Right ventricle myocardium superior (tissue), 1 donor: ENCODE measurements around the gene TGFBRAP1. TPM values are rescaled to one million over a fixed set of nuclear protein-coding genes. Genes with fewer than 3 reads are reported as not detected.

ENCODE experiments used
- ATAC-seq: fragments of 200-7000 bp; cut with Tn5 transposase; one replicate; pipeline ENCODE4 v1.9.1; 2020; ENCODE audit warnings: mild to moderate bottlenecking; ENCODE audit not compliant: poor library complexity
- DNase-seq: peaks from one replicate; pipeline ENCODE4 v3.0.0-alpha.2; 2020
- intact Hi-C: fragments of 100-400 bp; cut with DNase I; formaldehyde crosslinking; loops from one replicate; pipeline ENCODE4 v1.11.2; 2022
- long read RNA-seq: library from polyadenylated mRNA; unstranded; transcript quantifications from one replicate; pipeline ENCODE4 v2.0.0, GENCODE V29; 2021
- total RNA-seq: library from RNA; stranded (reverse); fragmentation: NEBNext Ultra II Directional; extraction: Animal tissue kit (Norgen Biotek cat#: 25700); gene quantifications from one replicate; pipeline ENCODE4 v1.2.1, GENCODE V29; 2021
- donor health status: DM: no; HTN: yes; CAD: no; lungs with severe emphysema.

TGFBRAP1 gene, protein sequence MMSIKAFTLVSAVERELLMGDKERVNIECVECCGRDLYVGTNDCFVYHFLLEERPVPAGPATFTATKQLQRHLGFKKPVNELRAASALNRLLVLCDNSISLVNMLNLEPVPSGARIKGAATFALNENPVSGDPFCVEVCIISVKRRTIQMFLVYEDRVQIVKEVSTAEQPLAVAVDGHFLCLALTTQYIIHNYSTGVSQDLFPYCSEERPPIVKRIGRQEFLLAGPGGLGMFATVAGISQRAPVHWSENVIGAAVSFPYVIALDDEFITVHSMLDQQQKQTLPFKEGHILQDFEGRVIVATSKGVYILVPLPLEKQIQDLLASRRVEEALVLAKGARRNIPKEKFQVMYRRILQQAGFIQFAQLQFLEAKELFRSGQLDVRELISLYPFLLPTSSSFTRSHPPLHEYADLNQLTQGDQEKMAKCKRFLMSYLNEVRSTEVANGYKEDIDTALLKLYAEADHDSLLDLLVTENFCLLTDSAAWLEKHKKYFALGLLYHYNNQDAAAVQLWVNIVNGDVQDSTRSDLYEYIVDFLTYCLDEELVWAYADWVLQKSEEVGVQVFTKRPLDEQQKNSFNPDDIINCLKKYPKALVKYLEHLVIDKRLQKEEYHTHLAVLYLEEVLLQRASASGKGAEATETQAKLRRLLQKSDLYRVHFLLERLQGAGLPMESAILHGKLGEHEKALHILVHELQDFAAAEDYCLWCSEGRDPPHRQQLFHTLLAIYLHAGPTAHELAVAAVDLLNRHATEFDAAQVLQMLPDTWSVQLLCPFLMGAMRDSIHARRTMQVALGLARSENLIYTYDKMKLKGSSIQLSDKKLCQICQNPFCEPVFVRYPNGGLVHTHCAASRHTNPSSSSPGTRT
- 8.6 TPM for total RNA-seq
- long read RNA-seq, full-length matches to known transcripts, result 7 of 23 reads
- long read RNA-seq, partial matches to known transcripts, result 3 of 23 reads
- long read RNA-seq, other reads (novel, unspliced or antisense), result 13 of 23 reads

DNA sequence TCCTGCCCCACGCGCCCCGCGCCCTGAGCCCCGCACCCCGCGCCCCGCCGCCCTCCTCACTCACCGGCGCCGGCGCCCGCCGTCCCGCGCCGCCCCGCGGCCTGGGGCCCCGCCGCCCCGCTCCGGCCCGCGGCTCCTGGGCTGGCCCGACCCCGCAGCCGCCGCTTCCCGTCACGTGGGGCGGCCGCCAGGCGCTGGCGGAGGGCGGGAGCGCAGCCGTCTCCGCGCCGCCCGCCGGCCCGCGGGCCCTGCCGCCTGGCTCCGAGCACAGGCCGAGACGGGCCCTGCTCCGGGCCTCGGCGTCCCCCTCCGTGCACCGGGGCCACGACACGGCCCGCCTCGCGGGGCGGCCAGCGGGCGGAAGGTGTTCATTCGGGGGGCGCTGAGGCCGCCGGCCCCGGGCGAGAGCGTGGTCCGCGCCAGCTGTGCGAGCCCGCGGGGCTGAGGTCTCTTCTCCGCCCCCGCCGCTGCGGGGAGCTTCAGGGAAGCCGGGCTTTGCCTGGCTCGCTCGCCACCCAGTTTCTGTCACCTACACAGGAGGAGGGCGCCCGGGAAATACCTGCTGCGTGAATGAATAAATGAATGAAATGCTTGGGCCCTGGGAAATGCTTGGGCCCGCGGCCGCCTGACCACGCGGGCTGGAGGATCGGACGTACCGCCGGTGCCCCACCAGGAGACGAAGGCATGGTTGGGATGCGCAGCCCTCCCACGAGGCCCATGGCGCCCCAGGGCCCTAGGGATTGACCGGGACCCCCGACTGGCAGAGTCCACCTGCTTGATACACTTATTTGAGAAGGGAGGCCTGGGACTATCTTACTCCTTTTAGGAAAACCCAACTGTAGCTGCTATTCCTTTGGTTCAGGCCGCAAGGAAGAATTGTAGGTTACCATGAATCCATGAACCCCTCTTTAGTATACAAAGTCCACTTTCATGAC, at the start of gene TGFBRAP1:
TGFBRAP1 (minus strand) TSS at position 175 of the 935 bp plus-strand sequence. CDS start 21,434 bp downstream, outside the sequence.
- peak; percentile 90 for ATAC-seq
- peak; percentile 71 for DNase-seq
- intact Hi-C loops, result no loop called here

DNA sequence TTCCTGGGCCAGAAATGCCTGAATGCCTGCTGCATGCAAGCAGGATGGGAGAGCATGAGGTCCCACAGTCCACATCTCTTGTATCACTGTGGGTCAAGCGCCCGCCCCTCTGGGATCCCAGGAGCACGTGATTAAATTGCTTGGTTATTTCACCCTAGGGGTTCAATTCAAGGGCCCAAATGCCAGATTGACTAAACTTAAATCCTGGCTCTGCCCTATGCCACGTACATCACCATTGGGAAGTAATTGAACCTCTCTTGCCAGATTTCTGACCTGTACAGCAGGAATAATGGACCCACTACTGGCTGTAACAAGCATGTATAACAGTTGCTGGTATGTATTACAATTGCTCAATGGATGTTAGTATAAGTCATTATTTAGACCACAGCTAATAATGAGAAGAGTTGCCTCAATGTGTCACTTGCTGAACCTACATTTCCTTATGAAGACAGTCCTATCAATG, 49.4 kb upstream of the TGFBRAP1 start:
- ATAC-seq, result no peak

DNA sequence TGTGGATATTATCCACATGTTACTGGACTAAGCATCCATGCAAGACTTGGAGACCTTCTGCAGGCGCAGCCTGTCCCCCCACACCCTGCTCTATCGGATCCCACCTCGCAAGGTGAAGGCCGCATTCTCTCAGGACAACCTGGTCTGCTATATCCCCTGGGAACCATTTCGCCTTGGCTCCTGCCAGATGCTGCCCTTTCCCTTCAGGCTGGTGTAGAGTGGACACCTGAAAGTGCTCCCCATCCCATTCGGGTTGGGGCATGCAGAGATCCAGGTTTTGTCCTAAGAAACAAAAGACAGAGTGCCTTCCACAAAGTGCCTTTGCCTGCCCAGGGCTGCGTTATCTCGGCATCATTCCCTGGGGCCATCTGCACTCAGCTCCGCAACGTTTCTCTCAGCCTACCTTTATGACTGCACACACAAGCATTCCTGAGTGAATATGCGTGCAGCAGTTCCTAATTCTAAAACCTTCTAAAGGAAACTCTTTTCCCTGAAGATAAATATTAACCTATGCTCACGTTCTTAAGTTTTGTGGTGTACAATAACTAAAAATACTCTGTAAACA, 48.8 kb upstream of the TGFBRAP1 start:
- ATAC-seq (no peak), DNase-seq (no peak)
- intact Hi-C loops, result no loop called here

More for the DNA sequence above, 49.4 kb upstream of the TGFBRAP1 start:
- no peak for DNase-seq
- intact Hi-C loops, result no loop called here

DNA sequence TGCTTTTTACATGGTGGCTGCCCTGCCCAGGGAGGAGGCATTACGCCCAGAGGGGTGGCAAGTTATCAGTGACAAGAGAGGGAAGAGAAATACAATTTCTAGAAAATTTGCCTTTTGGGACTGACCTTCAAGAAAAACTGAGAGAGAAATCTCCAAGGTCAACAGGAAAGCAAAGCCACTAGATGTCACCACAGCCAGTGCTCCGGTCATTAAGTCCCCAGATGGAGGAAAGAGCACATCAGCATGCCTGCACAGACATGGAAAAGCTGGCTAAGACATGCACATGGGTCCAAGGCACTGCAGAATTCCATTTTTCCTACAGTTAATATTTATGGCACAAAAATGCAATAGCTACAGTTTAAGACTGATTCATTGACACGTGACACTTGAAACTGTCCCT, 48.3 kb upstream of the TGFBRAP1 start:
- DNase-seq (no peak), ATAC-seq (no peak)
- intact Hi-C loops, result no loop called here

DNA sequence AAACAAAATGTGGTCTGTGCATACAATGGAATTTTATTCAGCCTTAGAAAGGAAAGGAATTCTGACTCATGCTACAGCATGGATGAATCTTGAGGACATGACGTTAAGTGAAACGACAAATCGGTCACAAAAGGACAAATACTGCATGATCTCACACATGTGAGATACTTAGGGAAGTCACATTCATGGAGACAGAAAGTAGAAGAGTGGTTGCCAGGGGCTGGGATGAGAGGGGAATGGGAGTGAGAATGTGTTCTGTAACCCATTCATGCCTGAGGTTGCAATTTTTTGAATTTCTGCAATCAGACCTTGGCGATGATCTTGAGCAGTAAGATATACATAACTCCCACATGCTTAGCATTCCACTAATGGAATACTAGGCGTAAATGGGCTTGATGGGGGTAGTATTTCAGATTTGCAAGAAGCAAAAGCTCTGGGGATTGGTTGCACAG, 47.3 kb upstream of the TGFBRAP1 start:
- ATAC-seq, result no peak
- intact Hi-C loops, result no loop called here
- DNase-seq, result no peak

DNA sequence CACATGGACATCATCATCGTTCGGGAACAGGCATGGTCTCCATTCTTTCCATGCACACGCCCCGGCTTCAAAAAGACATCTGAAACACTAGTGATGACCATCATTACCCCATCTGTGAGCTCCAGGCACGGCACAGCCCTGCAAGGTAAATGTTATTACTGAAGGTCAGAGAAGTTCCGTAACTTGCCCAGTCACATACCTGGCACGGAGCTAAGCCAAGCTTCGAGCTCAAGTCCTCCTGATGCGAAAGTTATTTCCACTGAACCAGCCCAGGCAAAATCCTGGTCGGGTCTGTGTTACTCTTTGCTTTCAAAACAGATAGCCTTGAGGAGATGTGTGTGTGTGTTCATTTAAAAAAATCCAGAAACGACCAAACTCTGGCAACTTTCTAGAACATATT, 46.5 kb upstream of the TGFBRAP1 start:
- intact Hi-C loops, result no loop called here
- peak; percentile 0 for ATAC-seq

DNA sequence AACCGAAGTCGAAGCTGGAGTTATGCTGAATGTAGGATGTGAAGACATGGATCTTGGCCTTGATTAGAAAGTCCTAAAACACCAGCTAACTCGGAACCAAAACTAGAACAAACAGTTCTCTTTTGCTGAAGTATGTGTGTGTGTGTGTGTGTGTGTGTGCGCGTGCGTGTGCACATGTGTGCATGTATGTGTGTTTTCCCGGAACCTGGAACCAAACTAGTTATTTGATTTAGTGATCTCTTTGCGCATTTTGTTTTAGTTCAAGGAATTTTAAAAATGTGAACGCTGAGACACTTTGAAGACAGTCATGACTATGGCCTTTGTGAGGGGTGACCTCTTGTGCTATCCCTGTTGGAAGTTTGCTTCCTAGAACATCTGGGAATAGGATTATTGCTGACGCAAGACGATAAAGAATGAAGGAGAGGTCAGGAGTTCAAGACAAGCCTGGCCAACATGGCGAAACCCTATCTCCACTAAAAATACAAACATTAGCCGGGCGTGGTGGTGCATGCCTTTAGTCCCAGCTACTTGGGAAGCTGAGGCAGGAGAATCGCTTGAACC, 45.5 kb upstream of the TGFBRAP1 start:
- ATAC-seq, result peak; percentile 9
- intact Hi-C loops, result no loop called here
- no peak for DNase-seq

More for the DNA sequence above, 46.5 kb upstream of the TGFBRAP1 start:
- no peak for DNase-seq

DNA sequence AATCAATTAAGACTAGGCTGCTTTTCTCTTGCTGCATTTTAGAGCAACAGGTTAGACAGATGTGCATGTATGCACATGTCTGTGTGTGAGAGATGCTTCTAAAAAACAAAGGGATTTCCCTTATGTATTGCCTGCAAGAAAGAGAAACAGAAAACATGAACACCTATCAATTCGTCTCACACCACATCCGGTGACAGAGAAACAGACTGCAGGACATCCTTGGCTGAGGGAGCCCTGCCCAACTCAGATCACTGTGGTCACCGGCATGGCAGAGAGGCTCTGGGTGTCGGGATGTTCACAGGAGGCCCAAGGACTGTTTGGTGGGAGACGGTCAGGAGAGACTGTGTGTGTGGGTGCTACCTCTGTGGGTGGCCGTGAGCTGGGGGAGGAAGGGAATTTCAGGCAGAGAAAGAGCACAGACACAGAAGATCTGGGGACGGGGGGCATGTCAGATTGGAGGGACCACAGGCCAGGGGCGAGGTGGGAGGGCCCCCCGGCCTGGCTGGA, 44.4 kb upstream of the TGFBRAP1 start:
- ATAC-seq (peak; percentile 3), DNase-seq (no peak)
- intact Hi-C loops, result loop anchor here (5.0 kb wide), 1 partner anchor 148 kb away; no protein-coding TSS in a partner anchor

DNA sequence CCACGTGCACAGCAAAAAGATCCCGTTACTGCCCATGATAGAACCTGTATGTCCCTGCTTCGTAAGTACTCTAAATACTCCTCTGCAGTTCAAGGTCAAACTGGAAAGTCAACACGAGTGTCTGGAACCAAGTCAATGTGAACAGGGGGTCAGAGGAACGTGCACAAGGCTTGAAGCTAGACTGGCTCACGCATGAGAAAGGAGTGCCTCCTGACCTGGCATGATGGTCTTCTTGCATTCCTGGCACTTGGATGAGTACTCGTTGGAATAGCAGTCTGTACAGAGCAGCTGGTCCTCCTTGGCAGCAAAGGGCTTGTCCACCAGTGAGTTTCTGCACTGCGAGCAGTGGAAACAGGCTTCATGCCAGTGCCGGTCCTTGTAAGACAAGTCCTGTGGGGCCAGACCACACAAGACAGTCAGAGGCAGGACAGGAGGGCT, 43.8 kb upstream of the TGFBRAP1 start:
- intact Hi-C loops, result loop anchor here (5.0 kb wide), 1 partner anchor 149 kb away; no protein-coding TSS in a partner anchor
- DNase-seq (peak; percentile 78), ATAC-seq (peak; percentile 18)

DNA sequence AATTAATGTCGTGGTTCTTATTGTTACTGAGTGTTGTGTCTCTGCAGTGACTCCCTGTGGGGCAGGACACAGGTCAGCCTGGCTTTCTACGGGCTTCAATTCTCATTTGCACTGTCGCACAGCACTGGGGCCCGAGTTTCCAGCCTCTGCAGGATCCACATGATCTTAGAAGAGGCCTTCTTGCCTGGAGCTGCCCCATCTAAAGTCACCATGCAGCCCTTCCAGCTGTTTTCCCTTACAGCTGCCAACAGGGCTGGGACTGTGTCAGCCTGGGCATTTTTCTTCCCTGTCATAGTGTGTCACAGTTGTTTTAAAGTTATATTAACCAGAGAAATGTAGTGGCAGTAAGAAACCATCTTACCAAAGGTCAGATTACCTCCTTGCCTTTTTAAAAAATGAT, 42.3 kb upstream of the TGFBRAP1 start:
- DNase-seq, result no peak
- intact Hi-C loops, result loop anchor here (5.0 kb wide), 1 partner anchor 150 kb away; no protein-coding TSS in a partner anchor
- no peak for ATAC-seq

DNA sequence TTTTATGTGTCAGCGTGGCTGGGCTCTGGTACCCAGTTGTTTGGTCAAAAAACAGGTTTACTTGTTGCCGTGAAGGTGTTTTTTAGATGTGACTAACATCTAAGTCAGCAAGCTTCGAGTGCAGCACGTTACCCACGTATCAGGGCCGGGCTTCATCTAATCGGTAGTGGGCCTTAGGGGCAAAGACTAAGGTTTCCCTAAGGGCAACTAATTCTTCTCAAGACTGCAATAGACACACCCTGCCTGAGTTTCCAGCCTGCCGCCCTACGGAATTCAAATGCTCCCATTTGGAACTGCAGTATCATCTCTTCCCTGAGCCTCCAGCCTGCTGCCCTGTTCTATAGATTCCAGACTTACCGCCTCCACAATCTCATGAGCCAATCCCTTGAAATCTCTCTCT, 41.6 kb upstream of the TGFBRAP1 start:
- intact Hi-C loops, result loop anchor here (5.0 kb wide), 1 partner anchor 151 kb away; no protein-coding TSS in a partner anchor
- no peak for ATAC-seq
- DNase-seq, result no peak

DNA sequence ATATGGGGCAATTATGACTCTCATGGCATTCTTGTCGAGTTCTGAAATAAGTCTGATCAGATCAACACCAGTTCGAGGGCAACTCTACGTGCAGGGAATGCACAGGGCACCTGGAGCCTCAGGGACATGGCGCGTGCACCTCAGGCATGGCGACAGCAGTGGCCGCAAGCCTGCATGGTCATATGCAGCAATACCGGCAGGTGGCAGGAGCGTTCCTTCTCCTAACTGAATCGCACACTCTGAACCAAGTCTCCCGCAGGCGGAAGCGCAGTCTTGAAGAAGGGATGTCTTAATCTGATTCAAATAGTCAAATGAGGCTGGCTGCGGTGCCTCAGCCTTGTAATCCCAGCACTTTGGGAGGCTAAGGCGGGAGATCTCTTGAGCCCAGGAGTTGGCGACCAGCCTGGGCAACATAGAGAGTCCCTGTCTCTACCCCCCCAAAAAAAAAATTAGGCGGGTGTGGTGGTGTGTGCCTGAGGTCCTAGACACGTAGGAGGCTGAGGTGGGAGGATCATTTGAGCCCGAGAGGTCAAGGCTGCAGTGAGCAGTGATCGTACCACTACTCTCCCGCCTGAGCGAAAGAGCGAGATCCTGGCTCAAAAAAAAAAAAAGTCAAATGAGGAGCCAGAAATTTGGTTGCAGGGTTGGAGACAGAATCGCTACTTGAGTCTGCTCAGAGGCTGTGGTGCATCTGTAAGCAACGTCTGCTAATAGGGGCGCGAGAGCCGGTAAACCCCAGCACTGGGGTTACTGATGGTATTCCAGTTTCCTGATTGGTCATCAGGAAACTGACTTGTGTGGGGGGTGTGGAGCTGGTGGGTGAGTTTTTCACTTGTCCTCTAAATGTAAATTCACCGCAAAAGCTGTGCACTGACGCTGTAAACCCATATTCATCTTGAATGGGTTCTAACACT, 40.5 kb upstream of the TGFBRAP1 start:
- DNase-seq (peak; percentile 90), ATAC-seq (peak; percentile 28)
- intact Hi-C loops, result loop anchor here (5.0 kb wide), 1 partner anchor 152 kb away; no protein-coding TSS in a partner anchor

DNA sequence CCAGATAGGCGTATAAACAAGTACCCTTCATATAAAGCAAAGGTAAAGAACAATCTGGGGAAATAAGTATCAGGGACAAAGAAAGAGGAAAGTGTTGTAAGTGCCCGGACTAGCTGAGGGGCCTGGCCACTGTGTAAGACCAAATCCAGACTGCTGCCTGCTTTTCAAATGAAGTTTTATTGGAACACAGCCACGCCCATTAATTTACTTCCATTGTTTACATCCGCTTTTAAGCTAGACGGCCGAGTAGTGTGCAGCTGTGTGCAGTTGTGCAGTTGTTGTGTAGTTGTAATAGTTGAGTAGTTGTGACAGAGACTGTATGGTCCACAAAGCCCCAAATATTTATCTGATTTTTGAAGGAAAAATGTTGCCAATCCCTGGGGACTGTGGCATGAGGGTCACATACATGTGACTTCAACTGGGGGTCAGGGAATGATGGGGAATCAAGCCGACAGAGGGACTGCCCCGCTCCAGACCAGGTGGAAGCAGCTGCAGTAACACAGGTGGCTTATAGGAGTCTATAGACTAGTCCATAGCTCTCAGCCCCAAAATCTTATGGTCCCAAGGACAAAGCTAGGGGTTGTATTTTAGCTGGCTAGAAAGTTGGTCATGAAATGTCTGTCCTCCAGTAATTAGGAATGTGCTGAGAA, 39.3 kb upstream of the TGFBRAP1 start:
- no peak for DNase-seq
- intact Hi-C loops, result no loop called here
- ATAC-seq, result no peak

DNA sequence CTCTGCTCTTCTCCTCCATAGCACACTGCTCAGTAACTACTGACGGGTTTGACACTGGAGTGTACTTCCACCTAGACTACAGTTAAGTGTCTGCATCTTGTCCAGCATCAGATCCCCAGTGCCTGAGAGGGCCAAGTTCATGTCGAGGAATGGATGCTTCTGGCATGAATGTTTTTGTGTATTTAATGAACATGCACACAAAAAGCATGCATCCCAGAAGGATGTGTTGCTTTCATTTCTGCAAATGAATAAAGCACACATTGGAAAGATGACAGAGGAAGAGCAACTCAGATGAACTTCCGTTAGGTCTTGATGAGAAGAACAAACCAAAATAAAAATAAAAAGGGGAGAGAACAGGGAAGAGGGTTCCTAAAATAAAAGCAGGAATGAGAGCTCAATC, 35.7 kb upstream of the TGFBRAP1 start:
- intact Hi-C loops, result no loop called here
- no peak for ATAC-seq
- DNase-seq, result no peak

DNA sequence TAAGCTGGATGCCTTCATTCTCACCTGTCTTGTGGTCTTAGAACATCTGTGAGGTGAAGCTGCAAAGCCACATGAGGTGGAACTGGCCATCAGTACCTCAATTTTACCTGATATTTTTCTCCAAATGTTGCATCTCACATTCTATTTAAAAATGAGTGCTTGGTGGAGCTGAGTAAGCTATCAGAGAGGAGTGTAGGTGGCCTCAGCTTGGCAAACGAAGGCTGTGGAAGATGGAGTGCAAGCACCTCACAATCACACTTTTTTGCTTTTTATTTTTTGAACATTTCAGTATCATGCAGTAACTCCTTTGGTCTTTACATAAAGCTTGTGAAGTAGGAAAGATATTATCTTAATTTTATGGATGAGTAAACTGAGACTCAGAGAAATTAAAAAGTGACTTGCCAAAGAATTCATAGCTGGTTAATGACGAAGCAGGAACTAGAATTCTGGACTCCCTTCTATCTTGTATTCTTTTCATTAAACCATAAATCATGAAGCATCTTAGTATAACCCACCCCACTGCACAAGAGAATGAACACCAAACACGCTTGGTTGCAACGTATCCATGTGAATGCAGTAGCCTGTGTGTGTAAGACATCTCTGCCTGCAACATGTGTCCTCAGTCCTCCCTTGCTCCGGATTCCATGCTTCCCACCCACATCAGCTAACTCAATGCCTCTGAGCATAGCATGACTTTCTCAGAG, 35.1 kb upstream of the TGFBRAP1 start:
- ATAC-seq (no peak), DNase-seq (no peak)
- intact Hi-C loops, result no loop called here
